C4-2B (cell line): ENCODE results near the gene MST1.

Experiments
- CTCF ChIP-seq: fragments of 450-650 bp; conservative IDR thresholded peaks from 2 replicates; pipeline ENCODE4 v1.5.1; 2017; ENCODE audit warnings: mild to moderate bottlenecking
- ZFX ChIP-seq: fragments of 450-650 bp; IDR thresholded peaks from 2 replicates; pipeline ENCODE4 v1.6.1; 2017

GRCh38 chr3:49719214-49719884 is 30.1 kb upstream of the MST1 start, which contains the start of gene AMIGO3:
- TF ChIP-seq CTCF (no peak; the same call in 1 of the 2 replicates), ZFX (no peak)
